Fibroblast of lung (primary cell): ENCODE data around the gene KLHL29. TPM values are rescaled to one million over a fixed set of nuclear protein-coding genes. Genes with fewer than 3 reads are reported as not detected.

Source experiments
- DNase-seq, 2 donors: peaks; one replicate each; pipeline versions ENCODE4 v3.0.0 to v3.0.0-alpha.2; 2010; ENCODE audit warnings: low read depth in 2 of 2
- H2AFZ ChIP-seq: 2 replicates; pipeline ENCODE4 v1.5.1; 2012; ENCODE audit warnings: low read length, control low read depth, inconsistent platforms
- H3K27ac ChIP-seq: 2 replicates; pipeline ENCODE4 v1.5.1; 2011; ENCODE audit warnings: low read length, control low read depth; ENCODE audit not compliant: insufficient read depth
- H3K27me3 ChIP-seq: 2 replicates; pipeline ENCODE4 v1.5.1; 2011; ENCODE audit warnings: mild to moderate bottlenecking, low read length; ENCODE audit not compliant: control insufficient read depth, insufficient read depth
- H3K36me3 ChIP-seq: 2 replicates; pipeline ENCODE4 v1.5.1; 2011; ENCODE audit warnings: low read length; ENCODE audit not compliant: control insufficient read depth, insufficient read depth
- H3K4me1 ChIP-seq: 2 replicates; pipeline ENCODE4 v1.5.1; 2011; ENCODE audit warnings: low read length; ENCODE audit not compliant: control insufficient read depth, insufficient read depth; ENCODE audit errors: extremely low read depth
- H3K4me2 ChIP-seq: 2 replicates; pipeline ENCODE4 v1.5.1; 2011; ENCODE audit warnings: low read length, control low read depth; ENCODE audit not compliant: insufficient read depth; ENCODE audit errors: extremely low read depth
- H3K4me3 ChIP-seq, 4 experiments: fragments of 200-600 bp in 1 of 4; sonication (generic) in 1 of 4; replicated peaks in 1 of 4; 2 replicates each; pipeline ENCODE4 v1.5.1; 2011 to 2016; ENCODE audit warnings: low read length in 4 of 4, low read depth in 3 of 4, mild to moderate bottlenecking in 3 of 4, control low read depth in 2 of 4, inconsistent platforms in 1 of 4, mixed read lengths in 1 of 4; ENCODE audit not compliant: insufficient read depth in 1 of 4; ENCODE audit errors: control extremely low read depth in 1 of 4
- H3K79me2 ChIP-seq: 2 replicates; pipeline ENCODE4 v1.5.1; 2012; ENCODE audit warnings: mild to moderate bottlenecking, low read length, inconsistent platforms; ENCODE audit not compliant: control insufficient read depth, insufficient read depth
- H3K9ac ChIP-seq: 2 replicates; pipeline ENCODE4 v1.5.1; 2011; ENCODE audit warnings: mild to moderate bottlenecking, low read length, control low read depth; ENCODE audit not compliant: insufficient read depth
- H3K9me3 ChIP-seq: 2 replicates; pipeline ENCODE4 v1.5.1; 2012; ENCODE audit warnings: low read depth, low read length; ENCODE audit not compliant: control insufficient read depth, insufficient read depth
- H4K20me1 ChIP-seq: 2 replicates; pipeline ENCODE4 v1.5.1; 2011; ENCODE audit warnings: low read length; ENCODE audit not compliant: control insufficient read depth, insufficient read depth; ENCODE audit errors: extremely low read depth
- CTCF ChIP-seq, 2 donors: IDR thresholded peaks in 1 of 2; conservative IDR thresholded peaks in 1 of 2; 1 replicate in 1 of 2; 2 replicates in 1 of 2; pipeline ENCODE4 v1.5.1; 2011 to 2012; ENCODE audit warnings: low read length in 2 of 2, control low read depth in 1 of 2, inconsistent platforms in 1 of 2, low read depth in 1 of 2, mild to moderate bottlenecking in 1 of 2
- EZH2 ChIP-seq: IDR thresholded peaks from 2 replicates; pipeline ENCODE4 v1.5.1; 2012; ENCODE audit warnings: low read length, control low read depth, mild to moderate bottlenecking; ENCODE audit errors: missing control alignments
- polyA plus RNA-seq, 2 donors: library from polyadenylated mRNA; depleted of rRNA in 1 of 2; stranded (reverse) in 1 of 2; unstranded in 1 of 2; fragments of >200 nt; gene quantifications; 2 replicates each; pipeline ENCODE4 v1.2.1, GENCODE V29; 2011 to 2012; ENCODE audit warnings: missing spikeins in 1 of 2
- total RNA-seq: library from RNA; depleted of rRNA; stranded (reverse); fragments of >200 nt; gene quantifications from 2 replicates; pipeline ENCODE4 v1.2.1, GENCODE V29; 2014

Gene KLHL29
- total and polyA plus RNA-seq, 2 donors (not counting 1 experiment from before 2014, with no cell fraction given) = 7.1 to 7.9 TPM

DNA sequence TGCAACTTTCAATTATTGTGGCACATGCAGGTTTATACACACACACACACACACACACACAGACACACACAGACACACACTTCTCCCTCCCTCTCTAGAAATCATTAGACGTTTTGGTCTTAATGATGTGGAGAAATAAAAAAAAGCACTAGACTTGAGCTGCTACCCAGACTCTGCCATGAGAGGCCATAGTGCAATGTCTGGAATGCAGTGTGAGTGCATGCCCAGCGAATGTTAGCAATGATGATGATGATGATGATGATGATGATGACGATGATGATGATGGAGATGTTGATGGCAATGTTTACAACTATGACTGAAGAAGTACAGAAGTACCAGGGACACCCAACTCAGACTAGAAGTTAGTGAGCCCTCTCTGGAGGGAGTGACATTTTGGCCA is 23.8 kb upstream of the KLHL29 start:
- no peaks in the 10 kb centered on the region for H3K4me1 ChIP-seq

DNA sequence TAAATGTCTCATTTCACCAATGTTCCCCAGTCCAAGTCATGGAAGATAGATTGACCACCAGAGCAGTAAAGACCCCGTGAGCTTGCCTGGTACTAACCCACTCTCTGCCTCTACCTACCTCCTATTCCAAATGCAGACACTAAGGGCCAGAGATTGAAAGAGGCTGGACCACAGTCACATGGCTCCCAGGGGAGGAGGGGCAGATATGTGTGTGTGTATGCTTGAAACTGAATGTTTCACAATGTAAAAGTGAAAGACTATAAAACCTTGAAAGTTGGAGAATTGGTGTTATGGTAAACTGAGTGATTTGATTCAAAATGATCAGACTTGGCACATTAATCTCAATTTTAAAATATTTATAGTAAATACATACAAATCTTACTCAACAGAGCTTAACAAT is 21.7 kb upstream of the KLHL29 start:
- H3K36me3 ChIP-seq = no peaks in the 10 kb centered on the region
- no peak overlapping the region for H3K27ac ChIP-seq
- H3K9me3 ChIP-seq = no peaks in the 10 kb centered on the region
- H3K4me2 ChIP-seq = no peak overlapping the region
- H2AFZ ChIP-seq = no peak overlapping the region
- no peaks in the 10 kb centered on the region for H3K79me2 ChIP-seq
- no peak overlapping the region for H3K4me3 ChIP-seq
- no peaks in the 10 kb centered on the region for H4K20me1 ChIP-seq
- no peak for DNase-seq
- no peaks in the 10 kb centered on the region for H3K4me1 ChIP-seq
- H3K27me3 ChIP-seq = no peaks in the 10 kb centered on the region
- no peak overlapping the region for H3K9ac ChIP-seq
- TF ChIP-seq CTCF (conservative IDR thresholded peaks at IDR 0.05 in 1 of 2, IDR thresholded peaks at IDR 0.05 in 1 of 2; ENCODE audit: low read depth in 1 of 2, low read length in 2 of 2) (no peak), EZH2 (no peak)

More for the DNA sequence above, 23.8 kb upstream of the KLHL29 start:
- Histone ChIP-seq H3K9ac (no peak overlapping the region), H3K9me3 (no peaks in the 10 kb centered on the region), H3K27ac (no peak overlapping the region), H3K36me3 (no peaks in the 10 kb centered on the region), H3K79me2 (no peaks in the 10 kb centered on the region), H3K4me2 (no peak overlapping the region), H3K27me3 (no peaks in the 10 kb centered on the region), H4K20me1 (no peaks in the 10 kb centered on the region), H2AFZ (no peak overlapping the region), H3K4me3 (no peak overlapping the region)
- no peak for DNase-seq
- TF ChIP-seq EZH2 (no peak), CTCF (conservative IDR thresholded peaks at IDR 0.05 in 1 of 2, IDR thresholded peaks at IDR 0.05 in 1 of 2; ENCODE audit: low read depth in 1 of 2, low read length in 2 of 2) (no peak)

DNA sequence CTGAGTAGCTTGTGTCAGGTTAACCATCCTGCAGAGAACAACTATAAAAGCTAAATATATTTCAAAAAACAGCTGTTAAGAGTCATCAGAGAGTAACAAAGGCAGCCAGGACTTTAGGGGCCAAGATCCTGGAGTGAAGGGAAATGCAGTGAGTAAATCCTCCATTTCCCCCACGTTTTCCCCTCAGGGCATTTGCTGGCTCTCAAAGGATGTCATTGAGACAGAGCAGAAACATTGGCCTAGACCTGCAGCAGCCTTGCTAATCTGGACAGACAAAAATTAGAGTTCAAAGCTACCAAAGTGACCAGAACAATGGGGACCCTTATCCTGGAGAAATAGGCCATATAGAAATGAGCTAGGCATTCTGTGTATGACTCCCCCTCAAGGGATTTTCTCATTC is 21.1 kb upstream of the KLHL29 start:
- H3K27me3 ChIP-seq = no peaks in the 10 kb centered on the region
- TF ChIP-seq EZH2 (no peak), CTCF (conservative IDR thresholded peaks at IDR 0.05 in 1 of 2, IDR thresholded peaks at IDR 0.05 in 1 of 2; ENCODE audit: low read depth in 1 of 2, low read length in 2 of 2) (no peak)
- H3K4me1 ChIP-seq = no peaks in the 10 kb centered on the region
- H3K9ac ChIP-seq = no peak overlapping the region
- no peaks in the 10 kb centered on the region for H3K9me3 ChIP-seq
- no peak overlapping the region for H3K4me3 ChIP-seq
- H4K20me1 ChIP-seq = no peaks in the 10 kb centered on the region
- H3K36me3 ChIP-seq = no peaks in the 10 kb centered on the region
- H3K79me2 ChIP-seq = no peaks in the 10 kb centered on the region
- H3K27ac ChIP-seq = no peak overlapping the region
- no peak for DNase-seq
- H3K4me2 ChIP-seq = no peak overlapping the region
- no peak overlapping the region for H2AFZ ChIP-seq
